Measurements from ENCODE around the gene EGFR. TPM values are rescaled to one million over a fixed set of nuclear protein-coding genes. Genes with fewer than 3 reads are reported as not detected.

The EGFR gene
- total and polyA plus RNA-seq, 12 donors, result 7.0 to 111 (median 71.6) TPM

GRCh38 chr7:54978364-54979116 is 40.3 kb upstream of the EGFR start:
- Histone ChIP-seq H3K4me1 (replicated peaks in 1 of 2) (no peaks in the 10 kb centered on the region), H3K27ac (no peak overlapping the region), H3K9me3 (replicated peaks in 1 of 3) (no peaks in the 10 kb centered on the region), H3K27me3 (no peaks in the 10 kb centered on the region), H3K4me3 (no peak overlapping the region), H3K36me3 (replicated peaks in 1 of 2) (no peaks in the 10 kb centered on the region)
- no peak for DNase-seq
- intact Hi-C loops (cut with DNase I), result no loop called here
- TF ChIP-seq, protein P1, sequence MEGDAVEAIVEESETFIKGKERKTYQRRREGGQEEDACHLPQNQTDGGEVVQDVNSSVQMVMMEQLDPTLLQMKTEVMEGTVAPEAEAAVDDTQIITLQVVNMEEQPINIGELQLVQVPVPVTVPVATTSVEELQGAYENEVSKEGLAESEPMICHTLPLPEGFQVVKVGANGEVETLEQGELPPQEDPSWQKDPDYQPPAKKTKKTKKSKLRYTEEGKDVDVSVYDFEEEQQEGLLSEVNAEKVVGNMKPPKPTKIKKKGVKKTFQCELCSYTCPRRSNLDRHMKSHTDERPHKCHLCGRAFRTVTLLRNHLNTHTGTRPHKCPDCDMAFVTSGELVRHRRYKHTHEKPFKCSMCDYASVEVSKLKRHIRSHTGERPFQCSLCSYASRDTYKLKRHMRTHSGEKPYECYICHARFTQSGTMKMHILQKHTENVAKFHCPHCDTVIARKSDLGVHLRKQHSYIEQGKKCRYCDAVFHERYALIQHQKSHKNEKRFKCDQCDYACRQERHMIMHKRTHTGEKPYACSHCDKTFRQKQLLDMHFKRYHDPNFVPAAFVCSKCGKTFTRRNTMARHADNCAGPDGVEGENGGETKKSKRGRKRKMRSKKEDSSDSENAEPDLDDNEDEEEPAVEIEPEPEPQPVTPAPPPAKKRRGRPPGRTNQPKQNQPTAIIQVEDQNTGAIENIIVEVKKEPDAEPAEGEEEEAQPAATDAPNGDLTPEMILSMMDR (IDR thresholded peaks at IDR 0.05), result no peak
- no peak for TF ChIP-seq POLR2A (IDR thresholded peaks at IDR 0.05)
- WGBS, 4 donors, result 82 to 85% (median 84%) methylated on average over 9 of the region's 9 CpGs

DNA sequence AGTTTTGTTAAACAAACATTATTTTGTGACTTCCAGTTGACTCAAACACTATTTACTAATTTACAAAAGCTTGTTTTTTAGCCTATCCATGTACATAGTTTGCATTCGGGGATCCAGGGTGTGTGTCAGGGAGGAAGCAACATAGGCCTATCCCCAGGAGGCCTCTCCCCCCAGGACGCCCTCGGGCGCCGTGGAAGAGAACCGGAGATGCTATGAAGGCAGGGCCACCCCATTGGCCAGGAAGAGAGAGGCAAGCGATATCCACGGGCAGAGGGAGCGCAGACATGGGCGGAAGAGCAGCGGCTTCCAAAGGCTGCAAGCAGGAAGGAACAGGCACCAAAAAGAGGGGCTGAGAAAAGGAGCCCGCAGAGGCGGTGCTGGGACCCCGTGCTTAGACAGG is 38.3 kb upstream of the EGFR start:
- no peaks in the 10 kb centered on the region for H3K9me3 ChIP-seq (replicated peaks in 1 of 3)
- no peaks in the 10 kb centered on the region for H3K27me3 ChIP-seq
- no peaks in the 10 kb centered on the region for H3K36me3 ChIP-seq (replicated peaks in 1 of 2)
- H3K4me1 ChIP-seq (replicated peaks in 1 of 2), result no peaks in the 10 kb centered on the region
- DNase-seq, result no peak
- no peak overlapping the region for H3K27ac ChIP-seq
- H3K4me3 ChIP-seq, result no peak overlapping the region
- no peak for TF ChIP-seq POLR2A (IDR thresholded peaks at IDR 0.05)
- TF ChIP-seq, protein P1 (IDR thresholded peaks at IDR 0.05), result no peak
- intact Hi-C loops (cut with DNase I), result no loop called here
- WGBS, 4 donors, result 90 to 94% (median 91%) methylated on average over 13 to 14 of the region's 14 CpGs

DNA sequence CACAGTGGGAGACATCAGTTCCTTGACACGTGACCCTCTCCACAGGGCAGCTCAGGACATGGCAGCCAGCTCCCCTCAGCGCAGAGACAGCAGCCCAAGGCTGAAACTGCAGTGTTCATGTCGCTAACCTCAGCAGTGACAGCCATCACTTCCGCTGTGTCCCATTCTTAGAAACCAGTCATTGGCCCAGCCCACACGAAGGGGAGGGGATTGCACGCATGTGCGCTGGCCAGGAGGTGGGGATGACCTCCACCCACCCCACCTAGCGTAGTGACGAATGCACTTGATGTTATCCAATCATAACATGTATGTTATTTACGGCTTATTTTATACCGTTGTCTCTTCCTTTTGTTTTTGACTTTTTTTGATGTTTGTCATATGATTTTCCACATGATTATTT is 36.9 kb upstream of the EGFR start:
- WGBS, 4 donors, result 83 to 89% (median 88%) methylated on average over 8 to 11 of the region's 11 CpGs
- H3K9me3 ChIP-seq (replicated peaks in 1 of 3), result no peaks in the 10 kb centered on the region
- H3K4me3 ChIP-seq, result no peak overlapping the region
- H3K36me3 ChIP-seq (replicated peaks in 1 of 2), result no peaks in the 10 kb centered on the region
- peaks cover 3% of the 10 kb centered on the region for H3K27me3 ChIP-seq
- intact Hi-C loops (cut with DNase I), result no loop called here
- TF ChIP-seq, protein P1 (IDR thresholded peaks at IDR 0.05), result no peak
- no peak for TF ChIP-seq POLR2A (IDR thresholded peaks at IDR 0.05)
- no peaks in the 10 kb centered on the region for H3K4me1 ChIP-seq (replicated peaks in 1 of 2)
- DNase-seq, result no peak
- H3K27ac ChIP-seq, result no peak overlapping the region

DNA sequence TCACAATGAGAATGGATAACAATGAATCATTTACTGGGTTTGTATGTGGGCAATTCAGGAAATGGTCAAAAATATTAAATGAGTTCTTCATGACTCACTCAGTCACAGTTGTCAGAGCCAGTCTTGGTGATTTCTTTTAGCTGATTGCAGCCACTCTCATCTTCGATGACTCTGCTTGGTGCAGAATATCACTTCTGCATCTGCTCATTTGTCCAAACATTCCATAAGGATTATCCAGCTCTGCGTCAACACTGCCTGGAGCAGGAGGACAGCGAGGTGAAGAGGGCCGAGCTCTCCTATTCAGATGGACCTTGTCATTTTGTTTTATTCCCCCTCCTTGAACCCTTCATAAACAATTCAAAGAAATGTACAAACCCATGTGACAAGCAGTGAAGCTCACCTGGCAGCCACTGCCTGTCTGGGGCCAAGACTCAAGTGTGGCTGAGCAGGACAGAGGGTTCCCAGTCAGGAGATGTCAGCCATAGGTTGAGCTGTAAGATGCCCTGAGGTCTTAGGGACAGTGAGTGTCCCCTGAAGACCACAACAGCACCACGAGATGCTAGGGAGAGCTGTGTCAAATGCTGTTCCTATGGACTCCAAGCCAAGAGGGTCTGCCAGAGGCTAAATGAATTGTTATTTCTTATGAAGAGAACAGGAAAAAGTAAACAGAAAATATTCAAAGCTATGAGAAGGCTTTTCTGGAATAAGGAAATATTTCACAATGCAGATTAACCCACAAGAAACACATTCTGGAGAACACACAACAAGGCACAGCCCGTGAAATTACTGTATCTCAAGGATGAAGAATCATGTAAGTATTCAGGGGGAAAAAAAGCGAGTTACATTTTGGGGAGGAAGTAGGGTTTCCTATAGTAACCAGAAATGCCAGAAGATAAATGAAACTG is 33.1 kb upstream of the EGFR start:
- Histone ChIP-seq H3K27ac (no peak overlapping the region), H3K27me3 (peaks cover 3% of the 10 kb centered on the region), H3K4me3 (no peak overlapping the region), H3K4me1 (replicated peaks in 1 of 2) (no peaks in the 10 kb centered on the region), H3K9me3 (replicated peaks in 1 of 3) (no peaks in the 10 kb centered on the region), H3K36me3 (replicated peaks in 1 of 2) (no peaks in the 10 kb centered on the region)
- no peak for DNase-seq
- no peak for TF ChIP-seq POLR2A (IDR thresholded peaks at IDR 0.05)
- TF ChIP-seq, protein P1 (IDR thresholded peaks at IDR 0.05), result no peak
- WGBS, 4 donors, result 70 to 83% (median 77%) methylated on average over 7 of the region's 7 CpGs
- intact Hi-C loops (cut with DNase I), result no loop called here

All from adrenal gland (tissue), 12 donors.